Neural progenitor cell (in vitro differentiated cells): Measurements from ENCODE around the gene UBR2. TPM values are rescaled to one million over a fixed set of nuclear protein-coding genes. Genes with fewer than 3 reads are reported as not detected.
"Not testable (repeated sequence)": the region's sequence is repeated elsewhere in the genome, so short reads cannot be mapped to it uniquely, and the experiment has no call there.

Experiments
- DNase-seq: peaks from one replicate; pipeline ENCODE4 v3.0.0-alpha.2; 2016; ENCODE audit warnings: low spot score
- H2AFZ ChIP-seq: fragments of 200-600 bp; sonication (generic); replicated peaks from 2 replicates; pipeline ENCODE4 v1.6.1; 2016; ENCODE audit warnings: antibody characterized with exemption
- H3F3A ChIP-seq: fragments of 200-600 bp; sonication (generic); 2 replicates; pipeline ENCODE4 v1.6.1; 2016; ENCODE audit warnings: antibody characterized with exemption, low read depth
- H3K27ac ChIP-seq: fragments of 200-600 bp; sonication (generic); 2 replicates; pipeline ENCODE4 v1.5.1; 2016; ENCODE audit warnings: mild to moderate bottlenecking
- H3K27me3 ChIP-seq: fragments of 200-600 bp; sonication (generic); 2 replicates; pipeline ENCODE4 v1.6.1; 2016; ENCODE audit warnings: mild to moderate bottlenecking, moderate library complexity
- H3K36me3 ChIP-seq: fragments of 200-600 bp; sonication (generic); 2 replicates; pipeline ENCODE4 v1.5.1; 2016
- H3K4me1 ChIP-seq: fragments of 200-600 bp; sonication (generic); 2 replicates; pipeline ENCODE4 v1.6.1; 2016; ENCODE audit warnings: mixed run types
- H3K4me2 ChIP-seq: fragments of 200-600 bp; sonication (generic); 2 replicates; pipeline ENCODE4 v1.6.1; 2016
- H3K4me3 ChIP-seq: fragments of 200-600 bp; sonication (generic); 2 replicates; pipeline ENCODE4 v1.5.1; 2016
- H3K79me2 ChIP-seq: fragments of 200-600 bp; sonication (generic); 2 replicates; pipeline ENCODE4 v1.6.1; 2016; ENCODE audit warnings: low read depth
- H3K9ac ChIP-seq: fragments of 200-600 bp; sonication (generic); 2 replicates; pipeline ENCODE4 v1.6.1; 2016
- H3K9me3 ChIP-seq: fragments of 200-600 bp; sonication (generic); 2 replicates; pipeline ENCODE4 v1.5.1; 2016; ENCODE audit warnings: low read depth
- H4K20me1 ChIP-seq: fragments of 200-600 bp; sonication (generic); 2 replicates; pipeline ENCODE4 v1.6.1; 2016; ENCODE audit warnings: low read depth
- H3K27ac Mint-ChIP-seq: 3 replicates; pipeline ENCODE4 v1.8.0; 2021; ENCODE audit warnings: mixed read lengths
- H3K27me3 Mint-ChIP-seq: 2 replicates; pipeline ENCODE4 v1.8.0; 2022; ENCODE audit warnings: low read depth, mild to moderate bottlenecking, inconsistent platforms, moderate library complexity, mixed read lengths; ENCODE audit not compliant: insufficient read depth
- H3K36me3 Mint-ChIP-seq: 3 replicates; pipeline ENCODE4 v1.8.0; 2021; ENCODE audit warnings: mixed read lengths
- H3K4me1 Mint-ChIP-seq: 3 replicates; pipeline ENCODE4 v1.8.0; 2021; ENCODE audit warnings: mixed read lengths
- H3K4me3 Mint-ChIP-seq: 3 replicates; pipeline ENCODE4 v1.8.0; 2021; ENCODE audit warnings: mild to moderate bottlenecking, moderate library complexity, mixed read lengths
- H3K9me3 Mint-ChIP-seq: 3 replicates; pipeline ENCODE4 v1.8.0; 2020; ENCODE audit warnings: mixed read lengths
- CTCF ChIP-seq: fragments of 200-600 bp; sonication (generic); IDR thresholded peaks from 2 replicates; pipeline ENCODE4 v1.5.1; 2017; ENCODE audit warnings: antibody characterized with exemption, mild to moderate bottlenecking
- EZH2 ChIP-seq: fragments of 200-600 bp; sonication (generic); IDR thresholded peaks from 2 replicates; pipeline ENCODE4 v1.6.1; 2017; ENCODE audit warnings: antibody characterized with exemption, mild to moderate bottlenecking, moderate library complexity
- EZH2phosphoT487 ChIP-seq: fragments of 200-600 bp; sonication (generic); IDR thresholded peaks from 2 replicates; pipeline ENCODE4 v1.6.1; 2017; ENCODE audit warnings: antibody characterized with exemption
- total RNA-seq: library from RNA; depleted of rRNA; stranded (reverse); fragments of >200 nt; gene quantifications from 2 replicates; pipeline ENCODE4 v1.2.3, GENCODE V29; 2015; ENCODE audit warnings: low replicate concordance

The UBR2 gene
- total RNA-seq, 1 donor from 2014 or later: 34.7 TPM

GRCh38 chr6:42729731-42730130 lies 165.9 kb downstream of the UBR2 start:
- Mint-ChIP-seq H3K9me3 (peaks cover 2% of the 10 kb centered on the region), H3K36me3 (no peaks in the 10 kb centered on the region)

GRCh38 chr6:42733867-42734481 lies 170.1 kb downstream of the UBR2 start:
- H3K79me2 ChIP-seq, H3K27me3 Mint-ChIP-seq, H3K4me3 Mint-ChIP-seq, H3K36me3 ChIP-seq, H3K27me3 ChIP-seq, H3K4me1 Mint-ChIP-seq, H3F3A ChIP-seq, H4K20me1 ChIP-seq, H2AFZ ChIP-seq, H3K9me3 Mint-ChIP-seq, H3K27ac Mint-ChIP-seq, H3K36me3 Mint-ChIP-seq, H3K9ac ChIP-seq, H3K4me3 ChIP-seq, H3K4me1 ChIP-seq, H3K27ac ChIP-seq, DNase-seq, H3K4me2 ChIP-seq, H3K9me3 ChIP-seq: not testable (repeated sequence)

More at GRCh38 chr6:42729731-42730130, 165.9 kb downstream of the UBR2 start:
- no peaks in the 10 kb centered on the region for H3K9me3 ChIP-seq
- no peak overlapping the region for H3K4me3 ChIP-seq
- no peaks in the 10 kb centered on the region for H3K36me3 ChIP-seq
- TF ChIP-seq EZH2: no peak
- no peak for TF ChIP-seq EZH2phosphoT487
- TF ChIP-seq CTCF: no peak
- no peak for DNase-seq
- no peak overlapping the region for H2AFZ ChIP-seq
- no peak overlapping the region for H3K9ac ChIP-seq
- Mint-ChIP-seq H3K27me3 (peaks cover 6% of the 10 kb centered on the region), H3K27ac (no peak overlapping the region), H3K4me1 (peaks cover 4% of the 10 kb centered on the region), H3K4me3 (no peak overlapping the region)
- no peak overlapping the region for H3K27ac ChIP-seq
- H3F3A ChIP-seq: no peaks in the 10 kb centered on the region
- H3K4me2 ChIP-seq: no peak overlapping the region
- no peaks in the 10 kb centered on the region for H3K4me1 ChIP-seq
- no peaks in the 10 kb centered on the region for H4K20me1 ChIP-seq
- H3K27me3 ChIP-seq: no peaks in the 10 kb centered on the region
- H3K79me2 ChIP-seq: no peaks in the 10 kb centered on the region

- H3K27me3 Mint-ChIP-seq: peaks cover 2% of the 10 kb centered on the region
- no peaks in the 10 kb centered on the region for H3K27me3 ChIP-seq
- DNase-seq: no peak
- peaks cover 2% of the 10 kb centered on the region for H3K4me1 Mint-ChIP-seq
- H3K27ac ChIP-seq: no peak overlapping the region
- no peak overlapping the region for H3K4me3 Mint-ChIP-seq
- no peaks in the 10 kb centered on the region for H4K20me1 ChIP-seq
- no peaks in the 10 kb centered on the region for H3K79me2 ChIP-seq
- H3K4me3 ChIP-seq: no peak overlapping the region
- no peaks in the 10 kb centered on the region for H3K36me3 ChIP-seq
- H3K9ac ChIP-seq: no peak overlapping the region
- no peak overlapping the region for H3K4me2 ChIP-seq
- H3K4me1 ChIP-seq: no peaks in the 10 kb centered on the region
- H3K27ac Mint-ChIP-seq: no peak overlapping the region
- no peak for TF ChIP-seq EZH2phosphoT487
- TF ChIP-seq CTCF: no peak
- no peak for TF ChIP-seq EZH2
- H3K36me3 Mint-ChIP-seq: no peaks in the 10 kb centered on the region
- no peaks in the 10 kb centered on the region for H3K9me3 ChIP-seq
- H3K9me3 Mint-ChIP-seq: peaks cover 2% of the 10 kb centered on the region
- H2AFZ ChIP-seq: no peak overlapping the region
- H3F3A ChIP-seq: no peaks in the 10 kb centered on the region
Measured at GRCh38 chr6:42735976-42736375, 172.1 kb downstream of the UBR2 start.

- no peak overlapping the region for H3K9ac ChIP-seq
- H2AFZ ChIP-seq: no peak overlapping the region
Measured at GRCh38 chr6:42740725-42741124, 176.9 kb downstream of the UBR2 start.

More at GRCh38 chr6:42740725-42741124, 176.9 kb downstream of the UBR2 start:
- DNase-seq: no peak
- Mint-ChIP-seq H3K27me3 (peaks cover 3% of the 10 kb centered on the region), H3K36me3 (peaks cover under 1% of the 10 kb centered on the region), H3K27ac (no peak overlapping the region), H3K9me3 (no peaks in the 10 kb centered on the region), H3K4me3 (no peak overlapping the region), H3K4me1 (peaks cover 10% of the 10 kb centered on the region)
- H3K4me3 ChIP-seq: no peak overlapping the region
- no peak overlapping the region for H3K27ac ChIP-seq
- H3K79me2 ChIP-seq: peaks cover 22% of the 10 kb centered on the region
- TF ChIP-seq EZH2: no peak
- no peaks in the 10 kb centered on the region for H3K36me3 ChIP-seq
- H4K20me1 ChIP-seq: peaks cover 15% of the 10 kb centered on the region
- H3K4me2 ChIP-seq: no peak overlapping the region
- H3F3A ChIP-seq: peaks cover 14% of the 10 kb centered on the region
- peaks cover 7% of the 10 kb centered on the region for H3K4me1 ChIP-seq
- no peaks in the 10 kb centered on the region for H3K9me3 ChIP-seq
- no peaks in the 10 kb centered on the region for H3K27me3 ChIP-seq
